Activated B cell treated with CpG ODN at 0.5 μM for 24 hours (primary cell): ENCODE data around the gene NRCAM. TPM values are rescaled to one million over a fixed set of nuclear protein-coding genes. Genes with fewer than 3 reads are reported as not detected.

Source experiments
- ATAC-seq: fragments of 200-7000 bp; cut with Tn5 transposase; one replicate; pipeline ENCODE4 v1.10.0; 2021; ENCODE audit warnings: low read depth, mild to moderate bottlenecking, moderate library complexity
- CTCF ChIA-PET: fragments of 350-600 bp; sonication (Branson Sonifier 250); formaldehyde crosslinking; loops from one replicate; lab custom pipeline; 2021; ENCODE audit warnings: antibody characterized with exemption; lab: Charles Lee
- POLR2A ChIA-PET: fragments of 350-600 bp; sonication (Branson Sonifier 250); formaldehyde crosslinking; loops from one replicate; lab custom pipeline; 2021; ENCODE audit warnings: antibody characterized with exemption; lab: Charles Lee
- DNase-seq: peaks from one replicate; pipeline ENCODE4 v3.0.0; 2022
- H3K27ac Mint-ChIP-seq: one replicate; pipeline ENCODE4 v1.8.0; 2020; ENCODE audit warnings: mixed read lengths
- H3K27me3 Mint-ChIP-seq: one replicate; pipeline ENCODE4 v1.8.0; 2021; ENCODE audit warnings: mixed read lengths
- H3K36me3 Mint-ChIP-seq: one replicate; pipeline ENCODE4 v1.8.0; 2021; ENCODE audit warnings: low read depth, mixed read lengths
- H3K4me1 Mint-ChIP-seq: one replicate; pipeline ENCODE4 v1.8.0; 2021; ENCODE audit warnings: mixed read lengths
- H3K4me3 Mint-ChIP-seq: one replicate; pipeline ENCODE4 v1.8.0; 2020; ENCODE audit warnings: mild to moderate bottlenecking, mixed read lengths
- H3K9me3 Mint-ChIP-seq: one replicate; pipeline ENCODE4 v1.8.0; 2020; ENCODE audit warnings: mixed read lengths
- CTCF ChIP-seq: fragments of 200-600 bp; IDR thresholded peaks from one replicate; pipeline ENCODE4 v1.8.0; 2022; ENCODE audit warnings: antibody characterized with exemption, mild to moderate bottlenecking
- intact Hi-C: fragments of 100-400 bp; cut with micrococcal nuclease; formaldehyde crosslinking; loops from one replicate; pipeline ENCODE4 v1.15.1; 2024
- total RNA-seq: library from RNA; stranded (reverse); gene quantifications from 2 replicates; pipeline ENCODE4 v1.2.3, GENCODE V29; 2022

The NRCAM gene
- total RNA-seq, 1 donor from 2014 or later = 2.2 TPM

- Mint-ChIP-seq H3K4me3 (no peak overlapping the region), H3K27me3 (peaks cover 21% of the 10 kb centered on the region), H3K27ac (no peak overlapping the region), H3K9me3 (peaks cover 6% of the 10 kb centered on the region), H3K4me1 (no peaks in the 10 kb centered on the region), H3K36me3 (no peaks in the 10 kb centered on the region)
- ATAC-seq (no peak), DNase-seq (no peak)
- TF ChIP-seq CTCF = no peak
- POLR2A ChIA-PET = no interaction called here
- intact Hi-C loops = no loop called here
- CTCF ChIA-PET = no interaction called here
Measured at GRCh38 chr7:108434010-108434409, 22.2 kb downstream of the NRCAM start.

GRCh38 chr7:108431099-108431498 is 25.1 kb downstream of the NRCAM start:
- POLR2A ChIA-PET = no interaction called here
- CTCF ChIA-PET = no interaction called here
- no peak for DNase-seq
- no peak overlapping the region for H3K27ac Mint-ChIP-seq
- no peak for ATAC-seq
- peaks cover 2% of the 10 kb centered on the region for H3K4me1 Mint-ChIP-seq
- H3K27me3 Mint-ChIP-seq = peaks cover 21% of the 10 kb centered on the region
- no peak overlapping the region for H3K4me3 Mint-ChIP-seq
- intact Hi-C loops = no loop called here
- H3K36me3 Mint-ChIP-seq = no peaks in the 10 kb centered on the region
- TF ChIP-seq CTCF = no peak
- H3K9me3 Mint-ChIP-seq = peaks cover 6% of the 10 kb centered on the region

- Mint-ChIP-seq H3K27ac (no peak overlapping the region), H3K9me3 (peaks cover 6% of the 10 kb centered on the region), H3K4me3 (no peak overlapping the region), H3K36me3 (no peaks in the 10 kb centered on the region), H3K27me3 (peaks cover 21% of the 10 kb centered on the region), H3K4me1 (peaks cover 2% of the 10 kb centered on the region)
- POLR2A ChIA-PET = no interaction called here
- CTCF ChIA-PET = no interaction called here
- ATAC-seq (no peak), DNase-seq (no peak)
- no peak for TF ChIP-seq CTCF
- intact Hi-C loops = no loop called here
Measured at GRCh38 chr7:108430664-108431063, 25.6 kb downstream of the NRCAM start.

DNA sequence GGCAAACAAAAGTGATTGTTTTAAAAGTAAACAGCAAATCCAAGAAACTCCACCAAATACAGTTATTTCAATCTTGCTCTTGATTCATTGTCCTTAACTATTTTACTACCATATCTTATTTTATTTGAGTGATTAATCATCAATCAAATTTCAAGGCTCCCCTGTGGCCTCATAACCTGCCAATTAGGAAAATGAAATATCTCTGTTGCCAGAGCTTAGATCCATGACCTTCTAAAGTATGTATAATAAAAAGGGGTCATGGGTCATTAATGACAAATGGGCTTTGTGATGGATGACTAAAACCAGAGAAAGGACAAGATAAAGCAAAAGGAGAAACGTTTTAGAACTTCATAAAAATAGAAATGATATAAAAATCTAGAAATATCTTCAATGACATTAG is 28.5 kb downstream of the NRCAM start:
- Mint-ChIP-seq H3K27ac (no peak overlapping the region), H3K4me1 (peaks cover 5% of the 10 kb centered on the region), H3K36me3 (no peaks in the 10 kb centered on the region), H3K27me3 (peaks cover 20% of the 10 kb centered on the region), H3K4me3 (no peak overlapping the region), H3K9me3 (no peaks in the 10 kb centered on the region)
- TF ChIP-seq CTCF = no peak
- no peak for ATAC-seq
- POLR2A ChIA-PET = no interaction called here
- DNase-seq = no peak
- intact Hi-C loops = no loop called here
- CTCF ChIA-PET = no interaction called here

DNA sequence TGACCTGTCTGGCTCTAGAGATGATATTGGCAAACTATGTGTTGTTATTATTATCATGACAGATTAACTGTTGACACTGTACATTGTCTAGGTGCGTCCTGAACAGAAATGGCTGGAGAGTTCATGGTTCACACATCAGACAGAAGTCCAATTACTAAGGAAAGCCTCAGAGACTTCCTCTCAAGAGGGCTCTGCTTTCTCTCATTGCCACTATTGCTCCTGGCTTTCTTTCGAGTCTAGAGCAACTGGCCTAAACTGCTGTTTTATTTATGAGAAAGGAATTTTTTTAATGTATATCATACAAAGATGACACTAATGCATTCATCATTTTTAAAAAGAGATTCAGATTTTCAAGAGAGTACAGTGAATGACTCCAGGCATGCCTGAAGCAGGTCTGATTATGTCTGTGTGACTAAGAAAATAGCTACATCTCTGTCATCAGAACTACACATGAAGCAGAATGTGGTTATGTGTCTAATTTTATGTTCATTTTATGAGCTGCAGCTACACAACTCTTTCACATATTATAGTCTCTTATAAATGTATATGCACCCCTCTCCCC is 30.4 kb downstream of the NRCAM start:
- no peak for ATAC-seq
- TF ChIP-seq CTCF = no peak
- ChIA-PET CTCF (no interaction called here), POLR2A (no interaction called here)
- intact Hi-C loops = no loop called here
- no peaks in the 10 kb centered on the region for H3K36me3 Mint-ChIP-seq
- H3K9me3 Mint-ChIP-seq = no peaks in the 10 kb centered on the region
- peaks cover 8% of the 10 kb centered on the region for H3K4me1 Mint-ChIP-seq
- no peak overlapping the region for H3K27ac Mint-ChIP-seq
- H3K4me3 Mint-ChIP-seq = no peak overlapping the region
- H3K27me3 Mint-ChIP-seq = peaks cover 25% of the 10 kb centered on the region
- no peak for DNase-seq
